B cell (primary cell): ENCODE results near the gene THBD.

Experiments
- CTCF ChIP-seq: fragments of 200-600 bp; IDR thresholded peaks from one replicate; pipeline ENCODE4 v1.8.0; 2022; ENCODE audit warnings: antibody characterized with exemption, mild to moderate bottlenecking
- EZH2 ChIP-seq: IDR thresholded peaks from 2 replicates; pipeline ENCODE4 v1.6.1; 2012; ENCODE audit warnings: borderline replicate concordance, low read depth, mild to moderate bottlenecking, moderate library complexity, low read length; ENCODE audit not compliant: insufficient read depth, poor library complexity, severe bottlenecking

DNA sequence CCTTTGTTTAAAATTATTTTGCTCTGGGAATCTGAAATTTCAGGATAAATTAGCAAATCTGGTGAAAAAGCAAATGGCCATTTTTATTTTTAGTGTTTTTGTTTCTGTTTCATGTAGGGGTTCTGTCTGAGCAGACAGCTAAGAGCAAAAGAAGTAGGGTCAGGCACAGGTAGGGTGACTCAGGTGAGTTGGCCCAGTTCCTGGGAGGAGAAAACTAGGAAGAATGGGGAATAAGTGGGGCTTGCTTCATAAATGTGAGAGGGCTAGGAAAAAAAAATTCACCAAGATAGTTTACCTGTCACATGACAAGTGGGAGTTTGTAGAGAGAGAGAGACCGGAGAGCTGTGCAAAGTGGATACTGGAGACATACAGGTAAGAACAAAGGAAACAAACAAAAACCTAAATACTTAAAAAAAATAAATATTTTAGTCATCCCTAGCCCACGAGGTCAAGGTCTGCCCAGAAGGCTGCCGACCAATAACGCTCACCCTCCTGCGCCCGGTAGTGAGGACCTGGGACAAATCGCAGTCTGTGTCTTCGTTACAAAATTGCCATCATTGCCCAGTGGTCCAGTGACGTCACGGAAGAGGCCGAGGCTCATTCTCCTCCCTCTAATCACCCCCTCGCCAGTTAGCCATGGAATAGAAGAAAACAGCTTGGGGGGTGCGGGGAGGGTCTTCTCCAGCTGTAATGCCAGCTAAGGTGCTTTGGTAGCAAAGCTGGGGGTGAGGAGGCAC, 2.3 kb downstream of the THBD start:
- TF ChIP-seq CTCF = no peak
- TF ChIP-seq EZH2 = no peak
